IPS-15b (cell line): Measurements from ENCODE around the gene BMP8B.

Experiments
- H3K27me3 ChIP-seq: one replicate; pipeline ENCODE4 v1.6.1; 2013; ENCODE audit warnings: low read length; ENCODE audit not compliant: control insufficient read depth, insufficient read depth
- H3K36me3 ChIP-seq: one replicate; pipeline ENCODE4 v1.6.1; 2013; ENCODE audit warnings: low read length; ENCODE audit not compliant: control insufficient read depth, insufficient read depth
- H3K4me1 ChIP-seq: one replicate; pipeline ENCODE4 v1.6.1; 2013; ENCODE audit warnings: mild to moderate bottlenecking, low read length; ENCODE audit not compliant: control insufficient read depth, insufficient read depth
- H3K4me3 ChIP-seq: one replicate; pipeline ENCODE4 v1.5.1; 2013; ENCODE audit warnings: low read depth, low read length
- H3K9ac ChIP-seq: one replicate; pipeline ENCODE4 v1.6.1; 2013; ENCODE audit warnings: low read depth, mild to moderate bottlenecking, low read length
- H3K9me3 ChIP-seq: one replicate; pipeline ENCODE4 v1.6.1; 2013; ENCODE audit warnings: mild to moderate bottlenecking, low read length; ENCODE audit not compliant: control insufficient read depth, insufficient read depth

The BMP8B gene

DNA sequence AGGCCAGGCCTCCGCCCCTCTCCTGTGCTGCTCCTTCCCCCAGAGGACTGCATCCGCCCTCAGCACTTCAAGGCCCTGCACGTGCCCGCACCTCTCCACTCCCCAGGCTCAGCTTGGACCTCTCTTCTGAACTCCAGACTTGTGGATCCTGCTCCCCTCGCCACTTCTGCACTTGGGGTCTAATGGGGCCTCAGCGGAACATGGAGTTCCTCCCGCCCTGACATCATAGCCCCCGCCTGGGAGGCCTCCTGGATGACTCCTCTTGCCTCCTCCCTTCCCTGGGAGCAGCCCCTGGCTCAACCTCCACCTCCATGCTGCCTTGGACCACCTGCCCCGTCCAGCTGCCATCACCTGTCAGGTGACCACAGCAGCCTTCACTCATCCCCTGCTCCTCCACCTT is 27.6 kb downstream of the BMP8B start:
- no peaks in the 10 kb centered on the region for H3K9me3 ChIP-seq
- H3K27me3 ChIP-seq: no peaks in the 10 kb centered on the region
- H3K9ac ChIP-seq: no peak overlapping the region
- no peak overlapping the region for H3K4me3 ChIP-seq
- no peaks in the 10 kb centered on the region for H3K36me3 ChIP-seq
- H3K4me1 ChIP-seq: no peaks in the 10 kb centered on the region

DNA sequence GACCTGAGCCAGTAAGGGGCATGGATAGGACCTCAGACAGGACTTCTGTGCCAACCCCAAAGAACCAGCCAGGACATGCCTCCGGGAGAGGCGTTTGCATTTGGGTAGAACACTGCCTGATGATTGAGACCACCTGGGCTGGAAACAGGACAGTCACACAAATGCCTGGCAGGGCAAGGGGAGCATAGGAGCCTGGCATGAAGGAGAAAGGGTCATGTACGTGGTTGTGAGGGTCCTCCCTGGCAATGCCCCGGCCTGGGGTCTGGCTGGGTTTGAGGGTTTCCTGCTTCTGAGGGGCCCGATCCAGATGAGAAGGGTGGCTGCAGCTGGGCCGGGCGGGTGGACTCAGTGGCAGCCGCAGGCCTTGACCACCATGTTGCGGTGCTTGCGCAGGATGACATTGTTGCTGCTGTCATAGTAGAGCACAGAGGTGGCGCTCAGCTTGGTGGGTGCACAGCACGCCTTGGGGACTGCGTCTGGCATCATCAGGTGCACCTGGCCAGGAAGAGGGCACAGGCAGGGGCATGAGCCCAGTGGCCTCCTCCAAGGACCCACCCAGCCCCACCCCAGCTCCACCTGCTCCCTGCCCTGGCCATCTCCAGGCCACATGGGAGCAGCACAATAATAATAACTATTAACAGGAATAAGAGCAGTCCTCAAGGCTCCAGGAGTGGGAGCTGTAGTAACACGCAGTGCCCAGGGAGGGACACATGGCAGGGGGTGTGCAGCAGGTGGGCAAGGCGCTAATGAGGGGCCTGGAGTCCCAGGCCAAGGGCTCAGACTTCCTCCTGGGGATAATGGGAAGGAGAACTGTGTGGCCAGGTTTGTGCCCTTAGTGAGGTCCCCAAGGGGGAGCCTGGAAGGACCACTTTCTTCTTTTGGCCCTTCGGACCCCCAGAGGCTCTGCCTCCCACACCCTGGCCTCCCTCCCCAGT is 28.3 kb downstream of the BMP8B start:
- no peaks in the 10 kb centered on the region for H3K27me3 ChIP-seq

DNA sequence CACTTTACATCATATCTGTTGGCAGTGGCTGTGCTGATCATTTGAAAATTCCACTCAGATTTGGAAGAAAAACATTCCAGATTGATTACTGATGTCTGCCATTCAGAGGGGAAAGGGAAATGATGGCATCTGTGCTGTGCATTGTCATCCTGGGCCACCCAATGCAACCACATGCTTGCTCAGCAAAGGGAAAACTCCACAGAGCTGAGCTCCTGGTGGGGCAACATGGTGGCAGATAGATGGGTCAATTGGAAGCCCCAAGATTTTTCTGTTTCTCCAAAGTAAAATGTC is 29.3 kb downstream of the BMP8B start:
- Histone ChIP-seq H3K9ac (no peak overlapping the region), H3K4me3 (no peak overlapping the region), H3K36me3 (no peaks in the 10 kb centered on the region), H3K4me1 (no peaks in the 10 kb centered on the region), H3K9me3 (no peaks in the 10 kb centered on the region), H3K27me3 (no peaks in the 10 kb centered on the region)

More for the DNA sequence above, 28.3 kb downstream of the BMP8B start:
- H3K4me3 ChIP-seq: no peak overlapping the region
- no peaks in the 10 kb centered on the region for H3K36me3 ChIP-seq
- H3K9ac ChIP-seq: no peak overlapping the region
- no peaks in the 10 kb centered on the region for H3K9me3 ChIP-seq
- H3K4me1 ChIP-seq: no peaks in the 10 kb centered on the region

DNA sequence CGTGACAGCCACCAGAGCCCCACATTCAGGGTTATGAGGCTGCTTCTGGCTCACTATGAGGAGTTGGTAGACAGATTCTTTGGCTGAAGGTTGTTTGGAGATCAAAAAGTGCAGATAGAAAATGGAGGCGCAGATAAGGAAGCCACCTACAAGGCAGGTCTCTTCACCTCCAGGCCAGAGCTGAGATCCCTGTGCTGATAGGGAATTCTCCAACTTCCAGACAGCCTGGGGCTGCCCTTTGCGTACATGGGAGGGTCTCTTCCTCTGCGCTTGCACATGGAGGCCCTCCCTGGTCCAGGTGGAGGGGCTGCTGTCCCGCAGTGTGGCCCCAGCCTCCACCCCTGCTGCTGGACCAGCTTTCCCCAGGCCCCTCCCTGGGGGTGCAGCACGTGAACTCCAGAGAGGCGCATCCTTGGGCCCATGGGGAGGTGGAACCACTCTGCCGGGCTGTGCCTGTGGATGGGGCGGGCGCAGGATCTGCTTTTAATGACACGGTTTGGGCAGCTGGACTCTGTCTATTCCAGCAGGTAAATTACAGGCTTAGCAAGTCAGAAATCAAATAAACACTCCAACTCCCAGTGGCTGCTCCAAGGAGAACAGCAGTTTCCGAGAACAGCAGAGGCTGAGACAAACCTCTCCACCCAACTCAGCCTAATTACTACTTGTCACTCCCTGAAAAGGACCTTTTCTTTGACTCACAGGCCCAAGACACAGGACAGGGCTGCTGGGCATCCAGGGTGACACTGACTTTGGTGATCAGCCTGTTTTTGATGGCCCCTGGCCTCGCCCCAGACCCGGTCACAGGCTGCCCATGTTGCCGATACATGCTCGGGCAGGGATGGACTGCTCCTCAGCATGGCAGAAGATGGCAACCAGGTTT is 29.9 kb downstream of the BMP8B start:
- Histone ChIP-seq H3K9ac (no peak overlapping the region), H3K27me3 (no peaks in the 10 kb centered on the region), H3K4me1 (no peaks in the 10 kb centered on the region), H3K4me3 (no peak overlapping the region), H3K36me3 (no peaks in the 10 kb centered on the region), H3K9me3 (no peaks in the 10 kb centered on the region)

DNA sequence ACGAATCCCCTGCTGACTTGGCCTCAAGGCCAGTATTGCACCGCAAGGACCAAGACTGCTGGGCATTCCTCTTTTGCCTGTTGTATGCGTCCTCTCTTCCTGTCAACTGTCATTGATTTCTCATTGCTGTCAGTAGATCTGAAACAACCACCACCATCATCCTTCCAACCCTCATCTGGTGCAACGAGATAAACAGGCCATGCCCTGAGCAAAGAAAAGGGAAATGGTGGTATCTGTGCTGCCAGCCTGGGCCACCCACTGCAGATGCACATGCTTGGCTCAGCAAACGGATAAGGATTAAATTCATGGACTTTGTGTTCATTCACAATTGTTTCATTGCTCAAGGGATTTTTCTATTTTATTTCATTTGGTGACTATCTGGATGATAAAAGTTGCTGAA is 31.2 kb downstream of the BMP8B start:
- no peaks in the 10 kb centered on the region for H3K9me3 ChIP-seq
- no peaks in the 10 kb centered on the region for H3K27me3 ChIP-seq
- H3K4me1 ChIP-seq: no peaks in the 10 kb centered on the region
- peaks cover 10% of the 10 kb centered on the region for H3K36me3 ChIP-seq
- H3K9ac ChIP-seq: no peak overlapping the region
- no peak overlapping the region for H3K4me3 ChIP-seq

DNA sequence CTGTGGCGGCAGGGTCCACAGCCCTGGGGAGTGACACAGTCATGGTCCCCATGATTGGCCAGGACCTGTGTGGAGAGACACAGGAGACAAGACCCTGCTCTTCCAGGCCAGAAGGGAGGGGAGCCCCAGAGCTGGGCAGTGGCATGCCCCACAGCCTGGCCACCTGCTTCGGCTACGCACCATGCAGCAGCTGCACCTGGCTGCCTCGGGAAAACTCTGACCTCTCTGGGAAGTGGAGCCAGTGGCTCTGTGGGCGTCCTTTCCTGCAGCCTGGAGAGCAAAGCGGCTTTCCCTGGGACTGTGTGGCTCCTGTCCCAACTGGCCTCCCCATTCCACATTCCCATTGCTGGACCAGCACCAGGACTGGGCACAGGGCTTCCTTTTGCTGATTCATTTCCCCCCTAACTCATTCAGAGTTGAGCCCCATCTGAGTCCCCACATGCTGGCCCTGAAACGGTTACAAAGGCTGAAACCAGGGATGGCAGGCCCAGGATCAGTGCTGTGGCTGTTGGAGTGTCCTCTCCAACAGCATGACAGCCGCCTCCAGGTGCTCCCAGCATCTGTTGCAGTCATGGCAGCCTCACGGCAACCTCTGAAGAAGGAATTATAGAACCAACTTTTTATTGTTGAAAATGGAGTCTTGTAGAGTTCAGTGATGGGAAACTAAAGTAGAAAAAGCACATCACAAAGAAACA is 32.6 kb downstream of the BMP8B start:
- H3K9me3 ChIP-seq: no peaks in the 10 kb centered on the region
- H3K4me3 ChIP-seq: no peak overlapping the region
- no peaks in the 10 kb centered on the region for H3K4me1 ChIP-seq
- H3K27me3 ChIP-seq: no peaks in the 10 kb centered on the region
- H3K9ac ChIP-seq: no peak overlapping the region
- H3K36me3 ChIP-seq: peaks cover 10% of the 10 kb centered on the region

DNA sequence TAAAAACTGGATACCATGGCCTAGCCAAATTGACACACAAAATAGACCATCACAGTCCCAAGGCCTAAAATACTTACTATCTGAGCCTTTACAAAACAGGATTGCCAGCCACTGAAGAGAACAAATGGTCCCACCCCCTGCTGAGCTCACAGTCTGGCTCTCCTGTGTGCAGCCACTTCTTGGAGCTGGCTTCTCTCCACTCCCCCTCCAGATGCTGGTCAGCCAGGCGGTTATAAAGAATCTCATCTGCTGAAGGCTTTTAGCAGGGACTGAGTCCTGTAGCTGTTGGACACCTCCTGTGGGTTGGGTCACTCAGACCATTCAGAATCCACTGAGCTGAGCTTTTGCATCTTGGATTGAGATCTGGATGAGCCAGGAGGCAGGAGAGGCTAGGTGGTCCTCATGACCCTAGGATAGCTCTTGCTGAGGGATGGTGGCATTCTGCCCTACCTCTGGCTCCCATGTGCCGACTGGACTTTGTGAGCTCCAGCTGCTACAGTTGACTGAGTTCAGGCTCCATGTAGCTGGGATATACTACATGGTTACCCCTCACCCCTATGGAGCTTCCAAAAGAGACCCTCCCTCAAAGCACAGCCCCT is 33.7 kb downstream of the BMP8B start:
- no peak overlapping the region for H3K9ac ChIP-seq
- H3K4me1 ChIP-seq: no peaks in the 10 kb centered on the region
- H3K36me3 ChIP-seq: peaks cover 13% of the 10 kb centered on the region
- no peak overlapping the region for H3K4me3 ChIP-seq
- no peaks in the 10 kb centered on the region for H3K9me3 ChIP-seq
- H3K27me3 ChIP-seq: no peaks in the 10 kb centered on the region

DNA sequence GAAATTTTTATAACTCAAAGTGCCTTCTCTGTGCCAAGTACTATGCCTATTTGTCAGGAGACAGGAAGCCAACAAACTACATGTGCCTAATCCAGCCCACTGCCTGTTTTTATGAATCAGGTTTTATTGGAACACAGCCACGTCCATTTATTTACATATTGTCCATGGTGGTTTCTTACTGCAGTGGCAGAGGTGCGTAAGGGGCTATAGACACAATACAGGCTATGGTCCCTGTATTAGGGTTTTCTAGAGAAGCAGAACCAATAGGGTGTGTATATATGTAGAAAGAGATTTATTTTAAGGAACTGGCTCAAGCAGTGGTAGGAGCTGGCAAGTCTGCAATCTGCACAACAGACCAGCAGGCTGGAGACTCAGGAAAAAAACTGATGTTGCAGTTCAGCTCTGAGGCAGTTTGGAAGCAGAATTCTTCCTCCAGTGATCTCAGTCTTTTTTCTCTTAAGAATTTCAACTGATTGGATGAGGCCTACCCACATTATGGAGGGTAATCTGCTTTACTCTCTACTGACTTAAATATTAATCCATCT is 34.6 kb downstream of the BMP8B start:
- Histone ChIP-seq H3K4me1 (no peaks in the 10 kb centered on the region), H3K4me3 (no peak overlapping the region), H3K9me3 (no peaks in the 10 kb centered on the region), H3K36me3 (peaks cover 13% of the 10 kb centered on the region), H3K9ac (no peak overlapping the region), H3K27me3 (no peaks in the 10 kb centered on the region)

DNA sequence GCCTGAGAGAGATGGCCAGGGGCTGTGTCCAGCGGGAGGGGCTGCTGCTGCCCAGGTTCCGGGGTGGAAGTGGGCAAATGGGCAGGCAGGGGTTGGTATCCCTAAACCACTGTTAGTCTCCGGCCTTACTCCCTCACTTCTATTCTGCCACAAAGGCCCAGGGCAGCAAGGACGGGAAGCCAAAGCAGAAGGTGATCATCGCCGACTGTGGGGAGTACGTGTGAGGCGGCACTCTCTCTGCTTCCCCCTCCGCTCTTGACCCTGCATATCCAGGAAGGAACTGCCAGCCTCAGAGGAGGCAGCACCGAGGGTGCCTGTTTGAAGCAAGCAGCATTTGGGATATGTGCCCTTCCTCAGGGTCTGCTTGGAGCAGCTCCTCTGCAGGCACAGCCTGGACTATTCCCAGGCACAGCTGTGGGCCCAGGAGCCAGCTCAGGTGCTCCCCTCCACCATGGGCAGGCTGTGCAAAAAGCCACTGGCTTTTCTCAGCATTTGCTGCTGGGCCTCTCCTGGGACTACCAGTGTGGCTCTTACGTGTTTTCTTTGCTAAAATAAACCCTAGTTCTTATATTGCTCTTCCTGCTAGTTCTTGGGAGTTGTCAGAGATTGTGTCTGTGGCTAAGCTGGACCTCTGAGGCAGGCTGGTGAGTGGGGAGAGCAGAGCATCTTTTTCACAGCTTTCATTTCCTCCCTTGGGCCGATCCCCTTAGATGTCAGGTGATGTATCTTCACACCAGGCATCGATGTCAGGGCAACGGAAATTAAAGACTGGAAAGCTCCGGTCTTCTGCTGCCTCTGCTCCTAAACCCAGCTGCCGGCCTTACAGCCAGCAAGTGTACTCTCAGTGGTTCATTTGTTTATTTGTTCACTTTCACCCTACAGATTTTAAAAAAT is 35.3 kb downstream of the BMP8B start:
- Histone ChIP-seq H3K4me1 (no peaks in the 10 kb centered on the region), H3K27me3 (no peaks in the 10 kb centered on the region), H3K4me3 (no peak overlapping the region), H3K36me3 (peaks cover 13% of the 10 kb centered on the region), H3K9ac (no peak overlapping the region), H3K9me3 (no peaks in the 10 kb centered on the region)

DNA sequence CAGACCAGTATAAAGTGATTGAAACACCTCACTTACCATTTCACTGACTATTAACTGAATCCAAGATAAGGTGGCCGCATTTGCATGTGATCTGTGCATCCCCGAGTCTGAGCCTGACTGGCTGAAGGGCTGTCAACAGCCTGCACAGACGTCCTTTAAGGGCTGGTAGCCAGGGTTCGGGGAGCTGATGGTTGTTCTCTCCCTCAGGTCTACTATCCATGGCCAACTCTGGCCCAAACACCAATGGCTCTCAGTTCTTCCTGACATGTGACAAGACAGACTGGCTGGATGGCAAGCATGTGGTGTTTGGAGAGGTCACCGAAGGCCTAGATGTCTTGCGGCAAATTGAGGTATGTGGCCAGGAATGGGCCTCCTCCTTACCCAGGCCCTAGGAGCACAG is 36.0 kb downstream of the BMP8B start:
- Histone ChIP-seq H3K36me3 (peaks cover 13% of the 10 kb centered on the region), H3K4me1 (no peaks in the 10 kb centered on the region), H3K27me3 (no peaks in the 10 kb centered on the region), H3K9me3 (no peaks in the 10 kb centered on the region), H3K9ac (no peak overlapping the region), H3K4me3 (no peak overlapping the region)
